Bronchial epithelial cell (primary cell): ENCODE measurements around the gene SPRED2. TPM values are rescaled to one million over a fixed set of nuclear protein-coding genes. Genes with fewer than 3 reads are reported as not detected.

Source experiments
- DNase-seq: peaks from one replicate; pipeline ENCODE4 v3.0.0-alpha.2; 2010; ENCODE audit warnings: low read depth
- FAIRE-seq: peaks from 2 replicates; lab custom pipeline; 2011; peaks lifted over from hg19 to GRCh38; lab: Jason Lieb, UNC
- H3K27me3 ChIP-seq: 2 replicates; pipeline ENCODE4 v1.5.1; 2011; ENCODE audit warnings: low read length; ENCODE audit not compliant: control insufficient read depth, insufficient read depth
- H3K36me3 ChIP-seq: 2 replicates; pipeline ENCODE4 v1.5.1; 2011; ENCODE audit warnings: low read length; ENCODE audit not compliant: control insufficient read depth, insufficient read depth
- H3K4me3 ChIP-seq: 2 replicates; pipeline ENCODE4 v1.5.1; 2011; ENCODE audit warnings: mild to moderate bottlenecking, low read depth, low read length, control low read depth
- total RNA-seq: library from RNA; depleted of rRNA; stranded (reverse); fragments of >200 nt; gene quantifications from 2 replicates; pipeline ENCODE4 v1.2.1, GENCODE V29; 2014
- TF ChIP-seq, protein P1 (sequence below): IDR thresholded peaks from 2 replicates; pipeline ENCODE4 v1.5.1; 2011; ENCODE audit warnings: mild to moderate bottlenecking, moderate library complexity, low read length, control low read depth, inconsistent platforms; ENCODE audit not compliant: insufficient read depth, severe bottlenecking

Gene SPRED2
- total RNA-seq, 1 donor from 2014 or later: 3.4 TPM

DNA sequence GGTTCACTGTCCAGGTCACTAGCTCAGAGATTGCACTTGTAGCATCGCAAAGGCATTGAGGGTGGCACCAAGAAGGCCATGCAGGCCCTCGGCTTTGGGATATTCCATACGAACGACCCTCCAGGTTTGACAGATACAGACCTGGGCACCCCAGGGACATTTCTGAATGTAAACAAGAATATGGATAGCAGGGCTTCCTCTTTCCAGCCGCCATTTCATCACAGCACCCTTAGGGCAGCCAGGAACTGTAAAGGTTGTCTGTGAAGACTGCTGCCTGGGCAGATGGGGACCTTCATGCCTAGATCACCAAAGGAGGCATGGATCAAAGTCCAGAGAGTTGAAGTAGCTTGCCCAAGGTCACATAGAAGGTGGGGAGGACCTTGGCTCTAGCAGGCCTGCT is 134.3 kb downstream of the SPRED2 start:
- FAIRE-seq: no peak

DNA sequence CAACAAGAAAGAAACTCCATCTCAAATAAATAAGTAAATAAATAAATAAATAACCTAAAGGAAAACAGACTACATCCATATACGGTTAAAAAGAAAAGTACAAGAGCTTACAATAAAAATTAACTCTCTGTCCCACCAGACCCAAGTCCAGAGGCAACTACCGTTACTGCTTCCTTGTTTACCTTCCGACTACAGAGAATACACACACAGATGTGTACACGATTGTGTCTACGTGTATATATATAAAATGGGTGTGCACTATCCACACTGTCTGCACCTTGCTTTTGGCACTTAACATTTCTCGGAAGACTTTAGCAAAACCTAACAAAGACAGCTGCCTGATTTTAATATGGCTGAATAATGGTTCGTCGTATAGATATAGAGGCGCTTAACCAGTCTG is 134.9 kb downstream of the SPRED2 start:
- FAIRE-seq: no peak
- TF ChIP-seq, protein P1, sequence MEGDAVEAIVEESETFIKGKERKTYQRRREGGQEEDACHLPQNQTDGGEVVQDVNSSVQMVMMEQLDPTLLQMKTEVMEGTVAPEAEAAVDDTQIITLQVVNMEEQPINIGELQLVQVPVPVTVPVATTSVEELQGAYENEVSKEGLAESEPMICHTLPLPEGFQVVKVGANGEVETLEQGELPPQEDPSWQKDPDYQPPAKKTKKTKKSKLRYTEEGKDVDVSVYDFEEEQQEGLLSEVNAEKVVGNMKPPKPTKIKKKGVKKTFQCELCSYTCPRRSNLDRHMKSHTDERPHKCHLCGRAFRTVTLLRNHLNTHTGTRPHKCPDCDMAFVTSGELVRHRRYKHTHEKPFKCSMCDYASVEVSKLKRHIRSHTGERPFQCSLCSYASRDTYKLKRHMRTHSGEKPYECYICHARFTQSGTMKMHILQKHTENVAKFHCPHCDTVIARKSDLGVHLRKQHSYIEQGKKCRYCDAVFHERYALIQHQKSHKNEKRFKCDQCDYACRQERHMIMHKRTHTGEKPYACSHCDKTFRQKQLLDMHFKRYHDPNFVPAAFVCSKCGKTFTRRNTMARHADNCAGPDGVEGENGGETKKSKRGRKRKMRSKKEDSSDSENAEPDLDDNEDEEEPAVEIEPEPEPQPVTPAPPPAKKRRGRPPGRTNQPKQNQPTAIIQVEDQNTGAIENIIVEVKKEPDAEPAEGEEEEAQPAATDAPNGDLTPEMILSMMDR: no peak
- no peak for DNase-seq
- no peaks in the 10 kb centered on the region for H3K27me3 ChIP-seq
- H3K36me3 ChIP-seq: no peaks in the 10 kb centered on the region
- no peak overlapping the region for H3K4me3 ChIP-seq

More for the DNA sequence above, 134.3 kb downstream of the SPRED2 start:
- TF ChIP-seq, protein P1: no peak
- no peak for DNase-seq
- Histone ChIP-seq H3K27me3 (no peaks in the 10 kb centered on the region), H3K36me3 (no peaks in the 10 kb centered on the region), H3K4me3 (no peak overlapping the region)

DNA sequence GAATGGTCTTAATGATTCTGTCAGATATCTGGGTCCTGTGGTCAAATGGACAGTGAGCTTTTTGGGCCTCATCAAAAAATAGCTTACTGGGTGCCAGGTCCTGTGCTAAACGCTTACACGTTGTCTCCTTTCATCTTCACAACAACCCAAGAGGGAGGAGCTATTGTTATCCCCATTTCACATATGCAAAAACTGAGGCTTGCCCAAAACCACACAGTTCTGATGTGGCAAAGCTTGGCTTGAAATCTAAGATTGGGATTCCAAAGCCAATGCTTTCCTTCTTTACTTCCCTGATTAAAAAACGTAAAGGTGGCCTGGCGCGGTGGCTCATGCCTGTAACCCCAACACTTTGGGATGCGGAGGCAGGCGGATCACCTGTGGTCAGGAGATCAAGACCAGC is 135.4 kb downstream of the SPRED2 start:
- H3K4me3 ChIP-seq: no peak overlapping the region
- no peaks in the 10 kb centered on the region for H3K27me3 ChIP-seq
- TF ChIP-seq, protein P1: no peak
- DNase-seq (no peak), FAIRE-seq (no peak)
- H3K36me3 ChIP-seq: no peaks in the 10 kb centered on the region

DNA sequence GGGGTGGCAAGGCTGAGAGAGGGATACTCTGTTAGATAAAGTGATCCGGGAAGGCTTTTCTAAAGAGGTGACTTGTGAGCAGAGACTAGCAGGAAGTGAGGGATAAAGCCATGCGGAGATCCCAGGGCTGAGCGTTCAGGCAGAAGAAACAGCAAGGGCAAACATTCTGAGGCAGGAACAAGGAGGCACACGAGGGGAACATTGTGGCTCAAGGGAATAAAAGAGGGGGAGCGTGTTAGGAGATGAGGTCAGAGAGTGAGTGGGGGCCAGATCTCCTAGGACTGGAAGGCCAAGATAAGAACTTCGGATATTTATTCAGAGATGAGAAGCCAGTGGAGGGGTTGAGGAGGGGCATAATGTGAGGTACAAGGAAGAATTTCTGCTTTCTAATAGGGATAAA is 137.7 kb downstream of the SPRED2 start:
- Histone ChIP-seq H3K36me3 (no peaks in the 10 kb centered on the region), H3K4me3 (no peak overlapping the region), H3K27me3 (no peaks in the 10 kb centered on the region)
- TF ChIP-seq, protein P1: no peak
- DNase-seq (no peak), FAIRE-seq (no peak)

DNA sequence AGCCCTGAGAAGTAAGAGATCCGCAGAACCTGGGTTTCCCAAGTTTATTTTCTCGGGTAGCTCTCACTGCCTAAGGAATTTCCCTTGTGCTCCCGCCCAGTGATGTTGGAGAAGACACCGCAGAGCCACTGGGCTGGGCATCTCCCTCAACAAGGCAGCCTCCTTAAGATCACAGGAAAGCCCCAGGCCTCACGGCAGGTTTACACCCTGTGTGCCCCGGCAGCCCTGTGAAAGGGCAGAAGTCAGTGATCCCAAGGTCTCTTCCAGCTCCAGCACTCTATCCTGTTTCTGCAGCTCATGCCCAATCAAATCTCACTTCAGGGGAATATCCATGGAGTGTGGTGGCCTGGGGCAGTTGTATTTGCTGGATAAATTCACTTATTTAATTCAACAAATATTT is 138.3 kb downstream of the SPRED2 start:
- H3K4me3 ChIP-seq: no peak overlapping the region
- H3K36me3 ChIP-seq: no peaks in the 10 kb centered on the region
- no peaks in the 10 kb centered on the region for H3K27me3 ChIP-seq
- TF ChIP-seq, protein P1: no peak
- DNase-seq (no peak), FAIRE-seq (no peak)

DNA sequence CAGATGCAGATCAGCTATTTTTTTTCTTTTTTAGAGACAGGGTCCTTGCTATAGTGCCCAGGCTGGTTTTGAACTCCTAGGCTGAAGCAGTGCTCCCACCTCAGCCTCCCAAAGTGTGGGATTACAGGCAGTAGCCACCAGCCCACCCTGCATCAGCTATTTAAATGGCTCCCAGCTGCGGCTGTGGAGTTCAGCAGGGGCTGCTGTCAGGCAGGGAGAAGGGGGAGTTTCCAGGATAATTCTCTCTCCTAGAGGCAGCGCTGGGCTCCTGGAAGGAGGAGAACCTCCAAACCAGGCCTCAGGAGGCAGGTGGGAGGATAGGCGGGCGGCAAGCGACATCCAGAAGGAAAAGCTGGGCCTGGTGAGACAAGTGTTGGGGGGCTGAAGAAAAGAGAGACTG is 139.0 kb downstream of the SPRED2 start:
- TF ChIP-seq, protein P1: no peak
- Histone ChIP-seq H3K4me3 (no peak overlapping the region), H3K36me3 (no peaks in the 10 kb centered on the region), H3K27me3 (no peaks in the 10 kb centered on the region)
- FAIRE-seq (no peak), DNase-seq (no peak)
